Activated CD4-positive, alpha-beta T cell treated with anti-CD3 and anti-CD28 coated beads for 24 hours (primary cell): ENCODE data around the gene PLSCR2.
"Not testable (repeated sequence)": the region's sequence is repeated elsewhere in the genome, so short reads cannot be mapped to it uniquely, and the experiment has no call there.

Experiments
- DNase-seq, 2 donors: peaks; one replicate each; pipeline ENCODE4 v3.0.0-alpha.2; 2020; ENCODE audit warnings: low read depth in 2 of 2

The PLSCR2 gene

GRCh38 chr3:146421819-146422759 lies 47.3 kb downstream of the PLSCR2 start:
- DNase-seq = no peak

- DNase-seq = no peak
Measured at GRCh38 chr3:146416366-146416765, 53.0 kb downstream of the PLSCR2 start.

- DNase-seq = no peak
Measured at GRCh38 chr3:146414010-146414409, 55.4 kb downstream of the PLSCR2 start.

GRCh38 chr3:146412711-146413110 lies 56.6 kb downstream of the PLSCR2 start:
- DNase-seq = not testable (repeated sequence)

- DNase-seq = no peak
Measured at GRCh38 chr3:146407956-146408355, 61.4 kb downstream of the PLSCR2 start.

- no peak for DNase-seq
Measured at GRCh38 chr3:146404436-146404835, 64.9 kb downstream of the PLSCR2 start.

GRCh38 chr3:146403792-146404191 lies 65.6 kb downstream of the PLSCR2 start:
- DNase-seq = no peak

- DNase-seq = no peak
Measured at GRCh38 chr3:146396792-146397191, 72.6 kb downstream of the PLSCR2 start.

- no peak for DNase-seq
Measured at GRCh38 chr3:146395164-146395563, 74.2 kb downstream of the PLSCR2 start.

- DNase-seq = no peak
Measured at GRCh38 chr3:146390957-146391356, 78.4 kb downstream of the PLSCR2 start.

- no peak for DNase-seq
Measured at GRCh38 chr3:146390006-146390772, 79.2 kb downstream of the PLSCR2 start.

- DNase-seq = no peak
Measured at GRCh38 chr3:146387566-146387965, 81.8 kb downstream of the PLSCR2 start.

GRCh38 chr3:146386936-146387335 lies 82.4 kb downstream of the PLSCR2 start:
- DNase-seq = no peak

- no peak for DNase-seq
Measured at GRCh38 chr3:146384786-146385185, 84.6 kb downstream of the PLSCR2 start.
